ENCODE data around the gene MRAP2. TPM values are rescaled to one million over a fixed set of nuclear protein-coding genes. Genes with fewer than 3 reads are reported as not detected.
"Not testable (repeated sequence)": the region's sequence is repeated elsewhere in the genome, so short reads cannot be mapped to it uniquely, and the experiment has no call there.

Gene MRAP2
- total RNA-seq, 1 donor from 2014 or later = 4.2 TPM

DNA sequence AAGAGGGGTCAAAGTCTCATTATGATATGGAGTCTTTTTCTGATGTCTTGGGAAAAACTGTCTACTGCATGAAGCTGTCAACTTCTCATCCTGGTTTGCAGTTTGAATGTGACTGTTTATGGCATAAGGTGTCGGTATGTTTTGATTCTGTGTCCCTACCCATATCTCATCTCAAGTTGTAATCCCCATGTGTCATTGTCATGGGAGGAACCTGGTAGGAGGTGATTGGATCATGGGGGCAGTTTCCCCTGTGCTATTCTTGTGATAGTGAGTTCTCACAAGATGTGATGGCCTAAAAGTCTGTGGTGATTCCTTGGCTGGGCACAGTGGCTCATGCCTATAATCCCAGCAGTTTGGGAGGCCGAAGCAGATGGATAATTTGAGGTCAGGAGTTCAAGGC, 47.6 kb downstream of the MRAP2 start:
- no peaks in the 10 kb centered on the region for H3K27me3 ChIP-seq
- no peak overlapping the region for H3K27ac ChIP-seq
- H3K36me3 ChIP-seq = no peaks in the 10 kb centered on the region
- DNase-seq (ENCODE audit: extremely low spot score in 2 of 2) = no peak
- intact Hi-C loops (cut with DNase I) = no loop called here
- no peak for TF ChIP-seq POLR2A (IDR thresholded peaks at IDR 0.05)
- TF ChIP-seq CTCF (IDR thresholded peaks at IDR 0.05) = no peak
- TF ChIP-seq POLR2AphosphoS5 (IDR thresholded peaks at IDR 0.05; ENCODE audit: insufficient read depth in 1 of 2, low read depth in 1 of 2) = no peak
- no peaks in the 10 kb centered on the region for H3K9me3 ChIP-seq
- no peak overlapping the region for H3K4me3 ChIP-seq
- no peaks in the 10 kb centered on the region for H3K4me1 ChIP-seq

- Histone ChIP-seq H3K4me1 (no peaks in the 10 kb centered on the region), H3K27me3 (no peaks in the 10 kb centered on the region), H3K4me3 (no peak overlapping the region), H3K27ac (no peak overlapping the region), H3K36me3 (no peaks in the 10 kb centered on the region), H3K9me3 (no peaks in the 10 kb centered on the region)
- no peak for DNase-seq (ENCODE audit: extremely low spot score in 2 of 2)
- no peak for TF ChIP-seq CTCF (IDR thresholded peaks at IDR 0.05)
- TF ChIP-seq POLR2A (IDR thresholded peaks at IDR 0.05) = no peak
- no peak for TF ChIP-seq POLR2AphosphoS5 (IDR thresholded peaks at IDR 0.05; ENCODE audit: insufficient read depth in 1 of 2, low read depth in 1 of 2)
- intact Hi-C loops (cut with DNase I) = no loop called here
These were observed 49.2 kb downstream of the MRAP2 start for GRCh38 chr6:84082689-84083265.

GRCh38 chr6:84084705-84085104, 51.1 kb downstream of the MRAP2 start:
- DNase-seq (ENCODE audit: extremely low spot score in 2 of 2); H3K4me1 ChIP-seq; H3K27me3 ChIP-seq; H3K27ac ChIP-seq; H3K4me3 ChIP-seq; H3K9me3 ChIP-seq; intact Hi-C loops (cut with DNase I); H3K36me3 ChIP-seq: not testable (repeated sequence)

GRCh38 chr6:84086056-84086455, 52.5 kb downstream of the MRAP2 start:
- intact Hi-C loops (cut with DNase I) = no loop called here
- DNase-seq (ENCODE audit: extremely low spot score in 2 of 2) = no peak
- Histone ChIP-seq H3K4me3 (no peak overlapping the region), H3K27me3 (no peaks in the 10 kb centered on the region), H3K27ac (no peak overlapping the region), H3K4me1 (no peaks in the 10 kb centered on the region), H3K9me3 (no peaks in the 10 kb centered on the region), H3K36me3 (no peaks in the 10 kb centered on the region)
- no peak for TF ChIP-seq POLR2AphosphoS5 (IDR thresholded peaks at IDR 0.05; ENCODE audit: insufficient read depth in 1 of 2, low read depth in 1 of 2)
- no peak for TF ChIP-seq POLR2A (IDR thresholded peaks at IDR 0.05)
- no peak for TF ChIP-seq CTCF (IDR thresholded peaks at IDR 0.05)

DNA sequence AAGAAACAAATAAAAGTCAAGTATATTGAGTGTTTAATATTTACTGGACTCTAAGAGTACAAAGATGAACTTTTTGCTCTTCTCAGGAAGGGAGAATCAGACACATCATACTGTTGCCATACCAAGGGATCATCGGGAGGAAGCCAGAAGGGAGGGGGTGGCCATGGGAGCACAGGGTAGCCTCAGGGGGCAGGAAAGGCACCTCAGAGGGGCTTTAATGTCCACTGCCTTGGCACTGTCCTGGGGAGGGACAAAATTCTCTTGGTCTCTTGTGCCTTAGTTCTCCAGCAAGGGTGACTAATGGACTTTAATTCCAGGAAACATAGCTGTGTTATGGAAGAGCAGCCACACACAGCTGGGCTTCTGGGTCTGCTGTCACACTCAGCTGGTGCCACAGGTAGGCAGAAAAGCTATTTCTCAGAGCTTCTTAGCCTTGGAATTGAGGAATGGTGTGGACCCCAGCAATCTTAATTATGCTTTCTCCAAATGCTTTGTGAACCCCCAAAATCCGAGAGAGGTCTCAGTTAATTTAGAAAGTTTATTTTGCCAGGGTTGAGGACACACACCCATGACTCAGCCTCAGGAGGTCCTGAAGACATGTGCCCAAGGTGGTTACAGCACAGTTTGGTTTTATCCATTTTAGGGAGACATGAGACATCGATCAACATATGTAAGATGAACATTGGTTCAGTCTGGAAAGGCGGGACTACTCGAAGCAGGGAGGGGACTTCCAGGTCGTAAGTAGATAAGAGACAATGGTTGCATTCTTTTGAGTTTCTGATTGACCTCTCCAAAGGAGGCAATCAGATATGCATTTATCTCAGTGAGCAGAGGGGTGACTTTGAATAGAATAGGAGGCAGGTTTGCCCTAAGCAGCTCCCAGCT, 53.2 kb downstream of the MRAP2 start:
- DNase-seq (ENCODE audit: extremely low spot score in 2 of 2) = no peak
- intact Hi-C loops (cut with DNase I) = no loop called here
- H3K27ac ChIP-seq = no peak overlapping the region

More for the DNA sequence above, 53.2 kb downstream of the MRAP2 start:
- H3K27me3 ChIP-seq = no peaks in the 10 kb centered on the region
- TF ChIP-seq POLR2A (IDR thresholded peaks at IDR 0.05) (no peak), POLR2AphosphoS5 (IDR thresholded peaks at IDR 0.05; ENCODE audit: insufficient read depth in 1 of 2, low read depth in 1 of 2) (no peak), CTCF (IDR thresholded peaks at IDR 0.05) (no peak)
- H3K4me1 ChIP-seq = no peaks in the 10 kb centered on the region
- no peak overlapping the region for H3K4me3 ChIP-seq
- no peaks in the 10 kb centered on the region for H3K9me3 ChIP-seq
- H3K36me3 ChIP-seq = no peaks in the 10 kb centered on the region
